ENCODE results near the gene HYCC1.

DNA sequence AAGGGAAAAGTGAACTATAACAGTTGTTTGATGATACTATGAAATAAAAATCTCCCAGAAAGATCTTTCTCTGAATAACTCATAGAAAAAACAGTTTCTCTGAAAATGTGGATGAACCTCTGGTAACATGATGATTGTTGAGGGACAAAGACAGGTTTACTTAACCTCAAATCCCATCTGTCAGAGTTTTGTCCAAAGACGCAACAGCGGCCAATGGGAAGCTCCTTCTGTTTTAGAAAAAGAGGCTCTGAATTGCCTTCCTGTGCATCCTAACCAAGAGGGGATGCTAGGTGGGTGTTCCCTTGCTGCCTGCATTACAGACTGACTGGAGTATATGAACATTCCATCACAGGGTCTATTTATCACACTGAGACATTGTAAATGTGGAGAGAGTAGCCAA lies 8.9 kb upstream of the HYCC1 start:
- TF ChIP-seq EP300 (IDR thresholded peaks at IDR 0.05; ENCODE audit: low read depth) (no peak), CTCF (IDR thresholded peaks at IDR 0.05) (no peak), POLR2A (IDR thresholded peaks at IDR 0.05) (no peak)

Measured in transverse colon (tissue), 3 donors.